ENCODE results near the gene PRKCZ.

DNA sequence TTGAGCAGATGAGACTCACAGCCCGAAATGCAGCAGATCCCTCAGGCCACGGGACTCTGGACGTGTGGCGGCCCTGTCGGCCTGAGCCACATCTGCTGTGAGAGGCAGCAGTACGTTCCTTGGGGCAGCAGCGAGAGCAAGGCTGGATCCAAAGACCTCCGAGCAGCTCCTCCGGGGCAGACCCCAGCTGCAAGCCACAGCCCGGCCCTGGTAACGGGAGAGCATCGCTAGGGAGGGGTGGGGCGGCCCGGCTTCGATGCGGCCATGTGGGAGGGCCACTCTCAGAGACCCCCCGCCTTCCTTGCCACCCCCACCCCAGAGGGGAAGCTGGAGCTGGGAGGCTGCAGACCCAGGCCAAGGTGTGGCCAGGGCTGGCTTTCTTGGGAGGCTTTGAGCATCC is 17.8 kb downstream of the PRKCZ start:
- TF ChIP-seq, protein P1, sequence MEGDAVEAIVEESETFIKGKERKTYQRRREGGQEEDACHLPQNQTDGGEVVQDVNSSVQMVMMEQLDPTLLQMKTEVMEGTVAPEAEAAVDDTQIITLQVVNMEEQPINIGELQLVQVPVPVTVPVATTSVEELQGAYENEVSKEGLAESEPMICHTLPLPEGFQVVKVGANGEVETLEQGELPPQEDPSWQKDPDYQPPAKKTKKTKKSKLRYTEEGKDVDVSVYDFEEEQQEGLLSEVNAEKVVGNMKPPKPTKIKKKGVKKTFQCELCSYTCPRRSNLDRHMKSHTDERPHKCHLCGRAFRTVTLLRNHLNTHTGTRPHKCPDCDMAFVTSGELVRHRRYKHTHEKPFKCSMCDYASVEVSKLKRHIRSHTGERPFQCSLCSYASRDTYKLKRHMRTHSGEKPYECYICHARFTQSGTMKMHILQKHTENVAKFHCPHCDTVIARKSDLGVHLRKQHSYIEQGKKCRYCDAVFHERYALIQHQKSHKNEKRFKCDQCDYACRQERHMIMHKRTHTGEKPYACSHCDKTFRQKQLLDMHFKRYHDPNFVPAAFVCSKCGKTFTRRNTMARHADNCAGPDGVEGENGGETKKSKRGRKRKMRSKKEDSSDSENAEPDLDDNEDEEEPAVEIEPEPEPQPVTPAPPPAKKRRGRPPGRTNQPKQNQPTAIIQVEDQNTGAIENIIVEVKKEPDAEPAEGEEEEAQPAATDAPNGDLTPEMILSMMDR (IDR thresholded peaks at IDR 0.05), result no peak
- TF ChIP-seq POLR2AphosphoS5 (IDR thresholded peaks at IDR 0.05; ENCODE audit: insufficient read depth in 1 of 2, low read depth in 1 of 2) (no peak), POLR2A (IDR thresholded peaks at IDR 0.05) (no peak)

Measured in vagina (tissue), 2 donors.